Measurements from ENCODE around the gene ORAI3. TPM values are rescaled to one million over a fixed set of nuclear protein-coding genes. Genes with fewer than 3 reads are reported as not detected.

The ORAI3 gene
- total and polyA plus RNA-seq, 2 donors from 2014 or later = 23.1 to 32.3 TPM

GRCh38 chr16:30998852-30999761 lies 50.2 kb downstream of the ORAI3 start:
- intact Hi-C loops (cut with DNase I) = no loop called here
- Histone ChIP-seq H3K27ac (ENCODE audit: low read depth in 2 of 2, low read length in 2 of 2) (no peak overlapping the region), H3K4me1 (ENCODE audit: control insufficient read depth in 2 of 3, insufficient read depth in 2 of 3, low read depth in 1 of 3, low read length in 3 of 3) (peaks cover 0 to 9% (median 0%) of the 10 kb centered on the region in 3 donors), H3K27me3 (ENCODE audit: control insufficient read depth, insufficient read depth, low read length) (peaks cover 2% of the 10 kb centered on the region), H3K36me3 (ENCODE audit: control insufficient read depth in 2 of 3, insufficient read depth in 3 of 3, low read length in 3 of 3) (no peaks in the 10 kb centered on the region), H3K4me3 (ENCODE audit: low read length in 3 of 3) (no peak overlapping the region), H3K9me3 (ENCODE audit: control insufficient read depth in 2 of 3, insufficient read depth in 1 of 3, low read length in 3 of 3) (no peaks in the 10 kb centered on the region), H3K9ac (ENCODE audit: low read length in 3 of 3) (no peak overlapping the region)
- DNase-seq (no peak), FAIRE-seq (no peak)
- no peak for TF ChIP-seq CTCF (IDR thresholded peaks at IDR 0.05; ENCODE audit: borderline replicate concordance, extremely low read depth, insufficient read depth)

DNA sequence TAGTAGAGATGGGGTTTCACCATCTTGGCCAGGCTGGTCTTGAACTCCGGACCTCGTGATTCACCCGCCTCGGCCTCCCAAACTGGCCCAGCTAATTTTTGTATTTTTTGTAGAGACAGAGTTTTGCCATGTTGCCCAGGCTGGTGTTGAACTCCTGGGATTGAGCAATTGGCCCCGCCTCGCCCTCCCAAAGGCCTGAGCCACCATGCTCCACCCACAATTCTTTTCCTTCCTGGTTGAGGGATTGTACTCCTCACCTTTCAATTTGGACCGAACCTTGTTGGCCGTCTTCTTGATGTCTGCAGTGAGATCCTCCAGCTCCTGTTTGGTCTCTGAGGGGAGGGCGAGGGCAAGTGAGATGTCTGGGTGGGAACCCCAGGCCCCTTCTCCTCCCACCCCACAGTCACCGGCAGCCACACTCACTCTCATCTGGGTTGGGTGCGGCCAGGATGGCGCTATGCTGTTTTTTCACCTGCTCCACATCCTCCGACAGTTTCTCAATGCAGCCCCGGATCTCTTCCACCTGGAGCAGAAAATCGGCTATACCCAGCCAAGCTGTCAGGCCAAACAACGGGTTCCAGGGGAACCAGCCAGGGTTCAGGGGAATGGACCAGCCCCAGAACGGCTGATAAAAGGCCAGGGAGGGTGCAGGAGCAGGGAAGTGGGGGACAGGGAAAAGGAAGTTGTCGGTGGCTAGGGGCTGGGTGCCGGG lies 52.0 kb downstream of the ORAI3 start:
- TF ChIP-seq CTCF (IDR thresholded peaks at IDR 0.05; ENCODE audit: borderline replicate concordance, extremely low read depth, insufficient read depth) = no peak
- no peaks in the 10 kb centered on the region for H3K9me3 ChIP-seq (ENCODE audit: control insufficient read depth in 2 of 3, insufficient read depth in 1 of 3, low read length in 3 of 3)
- H3K9ac ChIP-seq (ENCODE audit: low read length in 3 of 3) = no peak overlapping the region
- peaks cover 2% of the 10 kb centered on the region for H3K27me3 ChIP-seq (ENCODE audit: control insufficient read depth, insufficient read depth, low read length)
- DNase-seq = no peak
- FAIRE-seq = no peak
- H3K4me3 ChIP-seq (ENCODE audit: low read length in 3 of 3) = no peak overlapping the region
- peaks cover 0 to 9% (median 0%) of the 10 kb centered on the region in 3 donors for H3K4me1 ChIP-seq (ENCODE audit: control insufficient read depth in 2 of 3, insufficient read depth in 2 of 3, low read depth in 1 of 3, low read length in 3 of 3)
- intact Hi-C loops (cut with DNase I) = no loop called here
- H3K27ac ChIP-seq (ENCODE audit: low read depth in 2 of 2, low read length in 2 of 2) = no peak overlapping the region
- H3K36me3 ChIP-seq (ENCODE audit: control insufficient read depth in 2 of 3, insufficient read depth in 3 of 3, low read length in 3 of 3) = no peaks in the 10 kb centered on the region

- H3K27ac ChIP-seq (ENCODE audit: low read depth in 2 of 2, low read length in 2 of 2) = no peak overlapping the region
- TF ChIP-seq CTCF (IDR thresholded peaks at IDR 0.05; ENCODE audit: borderline replicate concordance, extremely low read depth, insufficient read depth) = no peak
- intact Hi-C loops (cut with DNase I) = no loop called here
- H3K9ac ChIP-seq (ENCODE audit: low read length in 3 of 3) = no peak overlapping the region
- H3K9me3 ChIP-seq (ENCODE audit: control insufficient read depth in 2 of 3, insufficient read depth in 1 of 3, low read length in 3 of 3) = no peaks in the 10 kb centered on the region
- H3K27me3 ChIP-seq (ENCODE audit: control insufficient read depth, insufficient read depth, low read length) = no peaks in the 10 kb centered on the region
- FAIRE-seq = no peak
- H3K4me1 ChIP-seq (ENCODE audit: control insufficient read depth in 2 of 3, insufficient read depth in 2 of 3, low read depth in 1 of 3, low read length in 3 of 3) = peaks cover 0 to 9% (median 0%) of the 10 kb centered on the region in 3 donors
- peak in 2 of 5 donors; percentile 34 to 44 for DNase-seq
- no peaks in the 10 kb centered on the region for H3K36me3 ChIP-seq (ENCODE audit: control insufficient read depth in 2 of 3, insufficient read depth in 3 of 3, low read length in 3 of 3)
- H3K4me3 ChIP-seq (ENCODE audit: low read length in 3 of 3) = no peak overlapping the region
These were observed 52.8 kb downstream of the ORAI3 start for GRCh38 chr16:31001507-31002249.

All from kidney (tissue), 14 donors.